ENCODE data around the gene ALOX5AP.

- TF ChIP-seq CTCF (IDR thresholded peaks at IDR 0.05) (no peak), POLR2A (IDR thresholded peaks at IDR 0.05) (no peak)
Observed at GRCh38 chr13:30727491-30728355, 7.6 kb upstream of the ALOX5AP start.
